D721Med (cell line): ENCODE data around the gene GPR89A.
"Not testable (repeated sequence)": the region's sequence is repeated elsewhere in the genome, so short reads cannot be mapped to it uniquely, and the experiment has no call there.

ENCODE experiments used
- DNase-seq: peaks from one replicate; pipeline ENCODE4 v3.0.0; 2011; ENCODE audit warnings: low spot score; ENCODE audit not compliant: insufficient read length
- FAIRE-seq: peaks from 2 replicates; lab custom pipeline; 2011; peaks lifted over from hg19 to GRCh38; lab: Jason Lieb, UNC
- CTCF ChIP-seq: IDR thresholded peaks from 2 replicates; pipeline ENCODE4 v1.5.1; 2012; ENCODE audit warnings: mild to moderate bottlenecking, control low read depth; ENCODE audit not compliant: insufficient read depth; ENCODE audit errors: missing control alignments

The GPR89A gene

GRCh38 chr1:145662502-145662901 is 54.7 kb downstream of the GPR89A start:
- not testable (repeated sequence) for DNase-seq

DNA sequence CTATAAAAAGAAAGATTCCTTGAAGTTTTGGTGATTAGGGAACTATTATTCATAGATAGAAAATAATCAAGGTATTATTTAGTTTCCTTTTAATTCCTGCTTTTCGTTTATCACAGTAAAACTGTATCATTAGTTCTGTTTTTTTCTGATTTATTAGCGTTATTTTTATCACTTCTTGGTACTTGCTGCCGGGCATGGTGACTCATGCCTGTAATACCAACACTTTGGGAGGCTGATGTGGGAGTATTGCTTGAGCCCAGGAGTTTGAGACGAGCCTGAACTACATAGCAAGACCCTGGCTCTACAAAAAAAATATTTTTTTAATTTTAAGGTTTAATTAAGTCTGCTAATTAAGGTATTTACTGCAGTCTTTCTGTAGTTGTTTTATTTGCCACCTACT is 57.2 kb downstream of the GPR89A start:
- DNase-seq, FAIRE-seq: not testable (repeated sequence)

More at GRCh38 chr1:145662502-145662901, 54.7 kb downstream of the GPR89A start:
- not testable (repeated sequence) for FAIRE-seq

DNA sequence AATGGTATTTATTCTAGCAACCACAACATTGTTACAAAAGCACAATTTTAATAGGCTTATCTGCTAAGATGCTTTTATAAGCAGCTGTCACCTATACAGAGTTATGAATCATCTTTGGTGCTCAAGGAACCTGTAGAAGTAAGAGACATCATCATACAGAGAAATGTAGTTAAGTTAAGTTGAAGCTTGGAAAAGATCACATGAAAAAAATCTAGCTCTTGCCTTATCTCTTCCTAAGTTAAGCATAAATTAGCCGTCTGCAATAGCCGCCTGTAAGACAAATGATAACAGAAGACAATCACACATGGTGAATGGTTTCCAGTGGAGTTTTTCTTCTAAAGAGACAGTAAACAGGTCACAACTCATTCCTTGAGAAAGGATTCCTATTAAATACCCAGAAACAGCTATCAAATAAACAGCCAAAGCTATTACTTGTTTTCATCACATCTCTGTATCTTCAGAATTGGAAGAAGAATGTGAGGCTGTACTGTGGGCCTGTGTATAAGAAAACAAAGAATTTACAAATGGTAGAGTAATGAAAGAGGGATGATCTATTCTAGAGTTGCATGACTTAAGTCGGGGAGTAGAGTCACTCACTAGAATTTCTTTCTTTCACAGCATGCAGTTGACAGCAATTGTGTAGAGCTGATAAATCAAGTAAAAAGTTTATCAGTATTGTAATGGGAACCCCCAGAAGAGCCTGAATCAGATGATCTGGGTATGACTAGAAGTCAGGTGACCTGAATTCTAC is 63.4 kb downstream of the GPR89A start:
- FAIRE-seq, DNase-seq: not testable (repeated sequence)

DNA sequence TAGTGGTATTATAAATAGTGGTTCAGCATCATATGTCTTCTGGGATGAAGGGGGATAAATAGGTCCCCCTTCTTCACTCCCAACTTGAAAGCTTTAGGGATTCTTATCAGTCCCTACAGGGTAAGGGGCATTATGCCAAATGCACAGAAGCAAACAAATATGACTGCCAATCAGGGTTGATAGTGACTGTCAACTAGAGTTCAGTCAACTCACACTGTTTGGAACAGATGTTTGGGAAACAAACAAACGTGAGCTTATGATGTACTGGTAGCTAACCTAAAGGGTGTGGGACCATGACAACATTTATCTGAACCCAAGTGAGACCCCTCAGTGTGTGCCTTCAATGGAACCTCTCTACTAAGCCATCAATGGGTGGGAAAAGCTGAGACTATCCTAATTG is 65.4 kb downstream of the GPR89A start:
- not testable (repeated sequence) for FAIRE-seq, DNase-seq

- not testable (repeated sequence) for DNase-seq, FAIRE-seq
Observed at GRCh38 chr1:145684858-145685257, 77.1 kb downstream of the GPR89A start.

DNA sequence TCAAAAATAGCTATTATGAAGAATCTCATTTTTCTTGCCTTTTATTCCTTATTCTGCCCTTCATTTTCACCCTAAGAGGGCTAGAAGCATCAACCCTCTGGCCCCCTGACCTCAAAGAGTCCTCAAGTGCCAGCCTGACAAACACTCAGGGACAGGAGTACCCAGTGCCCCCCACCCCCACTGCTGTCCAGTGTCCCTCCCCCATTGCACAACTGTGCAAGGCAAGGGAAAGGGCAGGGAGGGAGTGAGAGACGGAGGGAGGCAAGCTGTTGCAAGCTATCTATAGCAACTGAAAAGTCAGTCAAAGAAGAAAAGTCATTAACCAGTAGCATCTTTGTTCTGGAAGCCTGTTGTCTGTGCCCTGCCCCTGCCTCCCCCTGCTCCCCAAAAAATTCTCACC is 78.3 kb downstream of the GPR89A start:
- not testable (repeated sequence) for DNase-seq, FAIRE-seq

GRCh38 chr1:145688328-145688727 is 80.5 kb downstream of the GPR89A start:
- DNase-seq (no peak), FAIRE-seq (no peak)
- no peak for TF ChIP-seq CTCF

DNA sequence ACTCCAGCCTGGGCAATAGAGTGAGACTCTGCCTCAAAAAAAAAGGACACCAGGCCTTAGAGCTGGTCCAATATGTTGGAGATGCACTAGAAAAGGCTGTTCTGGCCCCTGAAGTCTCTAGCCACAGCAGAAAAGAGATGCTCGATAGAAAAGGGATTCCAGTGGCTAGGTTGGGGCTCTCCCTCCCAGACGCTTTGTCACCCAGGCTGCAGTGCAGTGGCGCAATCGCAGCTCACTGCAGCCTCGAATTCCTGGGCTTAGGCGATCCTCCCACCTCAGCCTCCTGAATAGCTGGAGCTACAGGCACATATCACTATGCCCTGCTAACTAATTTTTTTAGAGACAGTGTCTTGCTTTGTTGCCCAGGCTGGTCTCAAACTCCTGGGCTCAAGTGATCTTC is 81.1 kb downstream of the GPR89A start:
- DNase-seq = no peak
- TF ChIP-seq CTCF = no peak
- FAIRE-seq = no peak

- FAIRE-seq (no peak), DNase-seq (no peak)
- TF ChIP-seq CTCF = no peak
Observed at GRCh38 chr1:145689922-145690321, 82.1 kb downstream of the GPR89A start.

DNA sequence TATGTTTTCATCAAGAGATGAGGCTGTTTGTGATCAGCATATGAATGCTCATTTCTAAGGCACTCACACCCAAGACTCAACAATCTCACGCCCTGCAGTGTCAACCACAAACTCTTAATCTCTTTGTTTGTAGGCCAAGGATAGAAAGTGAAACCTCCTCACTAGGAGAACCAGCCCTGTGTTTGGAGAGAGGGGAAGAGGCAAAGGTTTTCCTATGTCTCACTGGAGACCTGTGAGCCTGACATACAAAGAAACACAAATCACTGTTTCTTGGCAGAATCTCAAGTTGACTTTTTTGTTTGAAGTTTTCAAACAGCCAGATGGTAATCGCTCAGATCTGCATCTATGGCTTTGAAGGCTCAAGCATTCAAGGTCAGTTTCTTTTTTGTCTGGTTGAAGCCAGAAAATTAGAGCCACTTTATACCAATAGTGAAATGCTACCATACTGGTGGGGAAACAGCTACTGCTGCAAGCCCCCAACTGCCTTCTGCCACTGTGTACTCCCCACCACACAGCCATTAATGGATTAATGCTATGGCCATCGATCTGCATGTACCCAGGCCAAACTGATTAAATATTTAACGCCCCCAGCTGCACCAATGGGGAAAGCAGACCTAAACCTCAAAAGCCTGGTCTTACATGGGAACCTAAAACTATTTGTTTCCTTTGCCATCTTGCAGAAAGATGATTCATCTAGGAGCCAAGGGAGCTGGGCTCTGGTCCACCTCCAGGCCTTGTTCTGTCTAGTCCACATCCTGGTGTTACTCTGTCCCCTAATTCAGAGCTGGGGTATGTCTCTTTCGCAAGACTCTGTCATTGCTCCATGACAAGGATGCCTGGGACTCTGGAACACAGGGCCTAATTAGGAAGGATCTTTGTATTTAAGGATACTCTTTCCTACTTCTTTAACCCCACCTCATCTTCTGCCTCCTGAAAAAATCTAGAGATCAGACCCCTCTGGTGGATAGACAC is 83.1 kb downstream of the GPR89A start:
- no peak for TF ChIP-seq CTCF
- DNase-seq (no peak), FAIRE-seq (no peak)
